ENCODE results near the gene PTPRK.

DNA sequence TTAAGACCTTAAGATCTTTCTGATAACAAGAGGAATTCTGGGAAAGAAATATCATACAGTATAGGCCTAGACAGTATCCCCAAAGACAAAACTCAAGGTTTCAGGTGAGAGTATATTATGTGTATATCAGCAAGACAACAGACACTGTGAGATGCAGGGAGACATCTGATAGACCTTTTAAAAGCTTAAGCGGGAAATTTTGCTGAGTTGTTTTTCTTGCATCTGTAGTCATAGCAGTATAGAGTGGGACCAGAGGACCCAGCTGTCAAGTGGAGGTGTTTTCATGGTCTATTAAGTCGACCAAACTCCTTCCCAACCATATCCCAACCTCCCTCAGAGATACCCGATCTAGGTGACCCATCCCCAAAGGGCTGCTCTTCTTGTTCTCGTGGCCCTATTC is 521.4 kb downstream of the PTPRK start:
- TF ChIP-seq PKNOX1 (IDR thresholded peaks at IDR 0.05) (no peak), SP1 (IDR thresholded peaks at IDR 0.05) (no peak), CTBP1 (IDR thresholded peaks at IDR 0.05; ENCODE audit: borderline replicate concordance) (no peak), ARNT (IDR thresholded peaks at IDR 0.05) (no peak), FOXA1 (IDR thresholded peaks at IDR 0.05) (no peak), FOXM1 (IDR thresholded peaks at IDR 0.05; ENCODE audit: borderline replicate concordance) (no peak), LEF1 (IDR thresholded peaks at IDR 0.05; ENCODE audit: borderline replicate concordance) (no peak), BHLHE40 (IDR thresholded peaks at IDR 0.05; ENCODE audit: borderline replicate concordance) (no peak), SUZ12 (IDR thresholded peaks at IDR 0.05) (no peak), NFRKB (IDR thresholded peaks at IDR 0.05) (no peak), ELF4 (IDR thresholded peaks at IDR 0.05) (no peak), L3MBTL2 (conservative IDR thresholded peaks at IDR 0.05) (no peak)

All from HEK293T (cell line).